Transverse colon (tissue), 4 donors: ENCODE results near the gene CDC6. TPM values are rescaled to one million over a fixed set of nuclear protein-coding genes. Genes with fewer than 3 reads are reported as not detected.

Experiments used
- DNase-seq: peaks from one replicate; pipeline ENCODE4 v3.0.0-alpha.2; 2019
- H3K27ac ChIP-seq, 4 donors: fragments of 200-600 bp; sonication (generic); 2 replicates each; pipeline ENCODE4 v1.5.1; 2016 to 2018; ENCODE audit warnings: inconsistent platforms in 4 of 4
- H3K27me3 ChIP-seq: fragments of 200-600 bp; sonication (generic); 2 replicates; pipeline ENCODE4 v1.5.1; 2017; ENCODE audit warnings: inconsistent platforms
- H3K36me3 ChIP-seq, 4 donors: fragments of 200-600 bp; sonication (generic); 2 replicates each; pipeline ENCODE4 v1.5.1; 2017 to 2019; ENCODE audit warnings: inconsistent platforms in 4 of 4
- H3K4me1 ChIP-seq, 4 donors: fragments of 200-600 bp; sonication (generic); 2 replicates each; pipeline ENCODE4 v1.5.1; 2017 to 2020; ENCODE audit warnings: inconsistent platforms in 4 of 4
- H3K4me3 ChIP-seq, 4 donors: fragments of 200-600 bp; sonication (generic); 1 replicate in 1 of 4; 2 replicates in 3 of 4; pipeline versions ENCODE4 v1.5.1 to v1.6.1; 2017 to 2019; ENCODE audit warnings: inconsistent platforms in 4 of 4
- H3K9me3 ChIP-seq, 2 donors: fragments of 200-600 bp; sonication (generic); 2 replicates each; pipeline ENCODE4 v1.5.1; 2017 to 2019; ENCODE audit warnings: inconsistent platforms in 2 of 2
- CTCF ChIP-seq, 5 experiments: fragments of 200-600 bp in 3 of 5; fragments of 450-650 bp in 2 of 5; sonication (generic) in 3 of 5; IDR thresholded peaks; 1 replicate in 2 of 5; 2 replicates in 3 of 5; pipeline ENCODE4 v1.5.1; 2016 to 2017; ENCODE audit warnings: antibody characterized with exemption in 5 of 5, inconsistent platforms in 3 of 5, mild to moderate bottlenecking in 2 of 5, moderate library complexity in 1 of 5
- EP300 ChIP-seq: sonication (generic); formaldehyde crosslinking; IDR thresholded peaks from one replicate; pipeline ENCODE4 v1.6.1; 2017; ENCODE audit warnings: antibody characterized with exemption, low read depth
- POLR2A ChIP-seq: fragments of 450-650 bp; IDR thresholded peaks from one replicate; pipeline ENCODE4 v1.6.1; 2016; ENCODE audit warnings: antibody characterized with exemption, mild to moderate bottlenecking, moderate library complexity
- POLR2AphosphoS5 ChIP-seq, 3 donors: sonication (generic); formaldehyde crosslinking; IDR thresholded peaks; one replicate each; pipeline ENCODE4 v1.6.1; 2016; ENCODE audit warnings: antibody characterized with exemption in 3 of 3
- WGBS, 2 donors: methylation state at CpG; one replicate each; pipeline ENCODE4 v1.1.5; 2018; ENCODE audit warnings: low coverage in 1 of 2; 5-methylcytosine and 5-hydroxymethylcytosine counted together
- in situ Hi-C, 4 donors: fragments of 200-750 bp; cut with MboI; loops; one replicate each; pipeline versions ENCODE4 v1.15.0 to v1.15.1; 2017; ENCODE audit warnings: low sequenced_read_pairs in 3 of 4, low pct_ligation_motif_present in 1 of 4, low pct_unique_long_range_greater_than_20kb in 1 of 4
- intact Hi-C: fragments of 100-400 bp; cut with DNase I; formaldehyde crosslinking; loops from one replicate; pipeline ENCODE4 v1.15.1; 2023; ENCODE audit warnings: low total_unique reads
- total RNA-seq, 4 donors: library from RNA; depleted of rRNA; stranded (reverse); fragments of >200 nt; gene quantifications; one replicate each; pipeline ENCODE4 v1.1.0, GENCODE V29; 2016

The CDC6 gene
- total RNA-seq, 4 donors from 2014 or later = 1.6 to 3.2 (median 2.4) TPM; not detected in 1

- peak overlapping the region in 2 of 4 donors; percentile 28 to 35 for H3K4me3 ChIP-seq
- H3K9me3 ChIP-seq = no peaks in the 10 kb centered on the region
- peak overlapping the region; percentile 91 to 96 (median 92) for H3K27ac ChIP-seq
- no peaks in the 10 kb centered on the region for H3K27me3 ChIP-seq
- WGBS, 2 donors = 54% methylated on average over 18 of the region's 19 CpGs; no CpG with 5 or more reads in 1 of the 2 donors
- H3K36me3 ChIP-seq = no peaks in the 10 kb centered on the region
- intact Hi-C loops = no loop called here
- peaks cover 77 to 94% (median 92%) of the 10 kb centered on the region in 4 donors for H3K4me1 ChIP-seq
- peak; percentile 60 for DNase-seq
- no peak for TF ChIP-seq CTCF (IDR thresholded peaks at IDR 0.05)
- TF ChIP-seq EP300 = no peak
- TF ChIP-seq POLR2AphosphoS5 (IDR thresholded peaks at IDR 0.05) = peak in 1 of 3 donors; percentile 46
- TF ChIP-seq POLR2A = peak; percentile 22
- in situ Hi-C loops = no loop called here
These were observed 33.3 kb downstream of the CDC6 start for GRCh38 chr17:40320756-40321523.

- H3K27me3 ChIP-seq = no peaks in the 10 kb centered on the region
- intact Hi-C loops (no loop called here), in situ Hi-C loops (no loop called here)
- H3K36me3 ChIP-seq = no peaks in the 10 kb centered on the region
- H3K27ac ChIP-seq = peak overlapping the region; percentile 91 to 96 (median 92)
- H3K9me3 ChIP-seq = no peaks in the 10 kb centered on the region
- peaks cover 76 to 94% (median 92%) of the 10 kb centered on the region in 4 donors for H3K4me1 ChIP-seq
- no peak for DNase-seq
- WGBS, 2 donors = 58% methylated on average over 4 of the region's 4 CpGs; no CpG with 5 or more reads in 1 of the 2 donors
- H3K4me3 ChIP-seq = peak overlapping the region in 2 of 4 donors; percentile 28 to 35
- no peak for TF ChIP-seq POLR2AphosphoS5 (IDR thresholded peaks at IDR 0.05)
- TF ChIP-seq POLR2A = no peak
- no peak for TF ChIP-seq CTCF (IDR thresholded peaks at IDR 0.05)
- TF ChIP-seq EP300 = no peak
These were observed 33.8 kb downstream of the CDC6 start for GRCh38 chr17:40321524-40321929.

GRCh38 chr17:40321961-40322357 lies 34.3 kb downstream of the CDC6 start:
- in situ Hi-C loops (no loop called here), intact Hi-C loops (no loop called here)
- Histone ChIP-seq H3K27me3 (no peaks in the 10 kb centered on the region), H3K9me3 (no peaks in the 10 kb centered on the region), H3K36me3 (no peaks in the 10 kb centered on the region), H3K4me3 (peak overlapping the region in 3 of 4 donors; percentile 7 to 35 (median 28)), H3K27ac (peak overlapping the region; percentile 91 to 96 (median 92)), H3K4me1 (peaks cover 76 to 94% (median 92%) of the 10 kb centered on the region in 4 donors)
- DNase-seq = peak; percentile 61
- WGBS, 2 donors = 30 to 36% methylated on average over 4 of the region's 4 CpGs
- TF ChIP-seq EP300 (no peak), POLR2A (no peak), CTCF (IDR thresholded peaks at IDR 0.05) (no peak)

- Histone ChIP-seq H3K27ac (peak overlapping the region; percentile 91 to 96 (median 92)), H3K9me3 (no peaks in the 10 kb centered on the region), H3K4me3 (peak overlapping the region in 3 of 4 donors; percentile 7 to 35 (median 28)), H3K27me3 (no peaks in the 10 kb centered on the region), H3K4me1 (peaks cover 78 to 94% (median 92%) of the 10 kb centered on the region in 4 donors), H3K36me3 (no peaks in the 10 kb centered on the region)
- intact Hi-C loops = no loop called here
- peak; percentile 83 for DNase-seq
- in situ Hi-C loops = no loop called here
- TF ChIP-seq EP300 = peak; percentile 48
- TF ChIP-seq POLR2AphosphoS5 (IDR thresholded peaks at IDR 0.05) = peak; percentile 5 to 48 (median 28)
- no peak for TF ChIP-seq CTCF (IDR thresholded peaks at IDR 0.05)
- peak; percentile 57 for TF ChIP-seq POLR2A
- WGBS, 2 donors = 27% methylated on average over 19 of the region's 19 CpGs; no CpG with 5 or more reads in 1 of the 2 donors
These were observed 35.0 kb downstream of the CDC6 start for GRCh38 chr17:40322358-40323315.
